ENCODE data around the gene IGSF5.

GRCh38 chr21:39842741-39843459 is 97.9 kb downstream of the IGSF5 start:
- TF ChIP-seq CTCF (conservative IDR thresholded peaks at IDR 0.05 in 1 of 2, IDR thresholded peaks at IDR 0.05 in 1 of 2; ENCODE audit: low read depth in 1 of 2, low read length in 2 of 2): no peak
- TF ChIP-seq EZH2 (IDR thresholded peaks at IDR 0.05; ENCODE audit: low read length, missing control alignments): no peak

All from fibroblast of lung (primary cell).